ENCODE data around the gene ART4.

Gene ART4, protein sequence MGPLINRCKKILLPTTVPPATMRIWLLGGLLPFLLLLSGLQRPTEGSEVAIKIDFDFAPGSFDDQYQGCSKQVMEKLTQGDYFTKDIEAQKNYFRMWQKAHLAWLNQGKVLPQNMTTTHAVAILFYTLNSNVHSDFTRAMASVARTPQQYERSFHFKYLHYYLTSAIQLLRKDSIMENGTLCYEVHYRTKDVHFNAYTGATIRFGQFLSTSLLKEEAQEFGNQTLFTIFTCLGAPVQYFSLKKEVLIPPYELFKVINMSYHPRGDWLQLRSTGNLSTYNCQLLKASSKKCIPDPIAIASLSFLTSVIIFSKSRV

GRCh38 chr12:14843425-14843887 is at the start of gene ART4:
Gene ART4, minus strand, starts transcription at chr12:14843526. Its CDS starts 413 bp downstream, at chr12:14843113.
- H3K9me3 ChIP-seq (ENCODE audit: control insufficient read depth in 1 of 2, low read length in 2 of 2): no peaks in the 10 kb centered on the region
- H3K36me3 ChIP-seq (ENCODE audit: control insufficient read depth in 1 of 2, insufficient read depth in 2 of 2, low read length in 2 of 2): no peaks in the 10 kb centered on the region
- no peak within 1 kb of the TSS for H3K27ac ChIP-seq (ENCODE audit: low read depth, low read length)
- H3K9ac ChIP-seq (ENCODE audit: low read depth in 1 of 2, low read length in 2 of 2): no peak within 1 kb of the TSS
- H3K27me3 ChIP-seq (ENCODE audit: control insufficient read depth in 1 of 2, insufficient read depth in 2 of 2, low read length in 2 of 2): no peaks in the 10 kb centered on the region
- no peak within 1 kb of the TSS for H3K4me3 ChIP-seq (ENCODE audit: low read depth in 1 of 2, low read length in 2 of 2)
- H3K4me1 ChIP-seq (ENCODE audit: control insufficient read depth in 1 of 2, insufficient read depth in 2 of 2, low read length in 2 of 2): peaks cover 10 to 22% of the 10 kb centered on the region in 2 donors

DNA sequence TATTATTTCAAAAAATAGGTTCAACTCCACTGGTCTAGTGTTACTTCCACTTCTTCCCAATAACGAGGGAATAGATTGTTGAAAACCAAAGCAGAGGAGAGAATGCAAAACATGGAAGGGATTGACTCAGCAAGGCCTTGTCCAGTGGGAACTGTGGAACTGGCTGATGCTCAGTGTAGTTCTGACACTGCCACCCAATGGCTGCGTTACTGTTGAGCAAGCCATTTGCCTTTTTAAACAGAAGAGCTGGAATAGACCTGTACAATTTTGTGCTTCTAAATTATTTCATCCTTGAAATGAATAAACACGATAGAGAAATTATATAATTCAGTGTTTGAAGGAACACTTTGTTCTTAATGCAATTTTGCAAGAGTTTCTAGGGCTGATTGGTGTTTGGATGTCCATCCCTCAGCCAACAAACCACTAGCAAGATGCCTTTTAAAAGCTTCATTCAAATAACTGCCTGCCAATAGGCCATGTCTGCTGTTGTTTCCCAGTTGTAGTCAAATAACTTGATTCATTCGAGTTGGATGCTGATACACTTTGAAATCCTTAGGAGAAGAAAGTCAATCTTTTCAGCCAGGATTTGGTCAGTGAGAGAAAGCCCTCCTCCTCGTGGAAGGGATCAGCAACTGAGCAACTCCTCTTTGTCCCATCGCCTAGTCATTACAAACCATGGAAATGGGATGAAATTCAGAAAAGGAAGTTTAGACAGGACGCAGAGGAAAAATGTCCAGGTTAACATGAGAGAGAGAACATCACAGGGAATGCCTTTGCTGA is 49.6 kb upstream of the ART4 start:
- Histone ChIP-seq H3K9ac (ENCODE audit: low read depth in 1 of 2, low read length in 2 of 2) (no peak overlapping the region), H3K27ac (ENCODE audit: low read depth, low read length) (no peak overlapping the region), H3K36me3 (ENCODE audit: control insufficient read depth in 1 of 2, insufficient read depth in 2 of 2, low read length in 2 of 2) (no peaks in the 10 kb centered on the region), H3K27me3 (ENCODE audit: control insufficient read depth in 1 of 2, insufficient read depth in 2 of 2, low read length in 2 of 2) (no peaks in the 10 kb centered on the region), H3K4me1 (ENCODE audit: control insufficient read depth in 1 of 2, insufficient read depth in 2 of 2, low read length in 2 of 2) (no peaks in the 10 kb centered on the region), H3K4me3 (ENCODE audit: low read depth in 1 of 2, low read length in 2 of 2) (no peak overlapping the region), H3K9me3 (ENCODE audit: control insufficient read depth in 1 of 2, low read length in 2 of 2) (no peaks in the 10 kb centered on the region)

- Histone ChIP-seq H3K4me3 (ENCODE audit: low read depth in 1 of 2, low read length in 2 of 2) (no peak overlapping the region), H3K4me1 (ENCODE audit: control insufficient read depth in 1 of 2, insufficient read depth in 2 of 2, low read length in 2 of 2) (peaks cover 0 to 8% of the 10 kb centered on the region in 2 donors), H3K9me3 (ENCODE audit: control insufficient read depth in 1 of 2, low read length in 2 of 2) (no peaks in the 10 kb centered on the region), H3K27ac (ENCODE audit: low read depth, low read length) (no peak overlapping the region), H3K27me3 (ENCODE audit: control insufficient read depth in 1 of 2, insufficient read depth in 2 of 2, low read length in 2 of 2) (no peaks in the 10 kb centered on the region), H3K9ac (ENCODE audit: low read depth in 1 of 2, low read length in 2 of 2) (no peak overlapping the region), H3K36me3 (ENCODE audit: control insufficient read depth in 1 of 2, insufficient read depth in 2 of 2, low read length in 2 of 2) (no peaks in the 10 kb centered on the region)
These were observed 47.4 kb upstream of the ART4 start for GRCh38 chr12:14890701-14891100.

DNA sequence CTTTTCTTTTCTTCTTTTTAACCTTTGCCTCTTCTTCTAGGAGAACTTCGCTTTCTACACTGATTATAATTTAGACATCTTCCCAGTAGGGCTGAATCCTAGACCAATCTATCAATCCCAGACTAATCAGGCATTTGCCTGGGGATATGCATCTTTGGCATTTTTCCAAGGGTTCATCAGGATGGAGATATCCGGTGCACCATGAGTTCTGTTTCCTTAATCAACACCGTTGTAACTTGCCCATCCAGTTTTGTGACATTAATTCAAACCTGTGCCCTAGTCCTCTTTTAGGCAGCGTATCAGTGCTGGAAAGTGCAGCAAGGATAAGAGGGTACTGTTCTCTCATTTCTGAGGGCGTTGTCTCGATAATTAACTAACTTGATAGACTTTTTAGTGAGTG is 42.9 kb upstream of the ART4 start:
- Histone ChIP-seq H3K4me3 (ENCODE audit: low read depth in 1 of 2, low read length in 2 of 2) (no peak overlapping the region), H3K36me3 (ENCODE audit: control insufficient read depth in 1 of 2, insufficient read depth in 2 of 2, low read length in 2 of 2) (no peaks in the 10 kb centered on the region), H3K9ac (ENCODE audit: low read depth in 1 of 2, low read length in 2 of 2) (no peak overlapping the region), H3K9me3 (ENCODE audit: control insufficient read depth in 1 of 2, low read length in 2 of 2) (no peaks in the 10 kb centered on the region), H3K27me3 (ENCODE audit: control insufficient read depth in 1 of 2, insufficient read depth in 2 of 2, low read length in 2 of 2) (no peaks in the 10 kb centered on the region), H3K27ac (ENCODE audit: low read depth, low read length) (no peak overlapping the region), H3K4me1 (ENCODE audit: control insufficient read depth in 1 of 2, insufficient read depth in 2 of 2, low read length in 2 of 2) (peaks cover 0 to 8% of the 10 kb centered on the region in 2 donors)

- Histone ChIP-seq H3K27ac (ENCODE audit: low read depth, low read length) (peak within 1 kb of the TSS; percentile 15), H3K27me3 (ENCODE audit: control insufficient read depth in 1 of 2, insufficient read depth in 2 of 2, low read length in 2 of 2) (no peaks in the 10 kb centered on the region), H3K36me3 (ENCODE audit: control insufficient read depth in 1 of 2, insufficient read depth in 2 of 2, low read length in 2 of 2) (no peaks in the 10 kb centered on the region), H3K4me3 (ENCODE audit: low read depth in 1 of 2, low read length in 2 of 2) (peak within 1 kb of the TSS; percentile 10 to 24), H3K9me3 (ENCODE audit: control insufficient read depth in 1 of 2, low read length in 2 of 2) (no peaks in the 10 kb centered on the region), H3K9ac (ENCODE audit: low read depth in 1 of 2, low read length in 2 of 2) (no peak within 1 kb of the TSS), H3K4me1 (ENCODE audit: control insufficient read depth in 1 of 2, insufficient read depth in 2 of 2, low read length in 2 of 2) (peaks cover 0 to 8% of the 10 kb centered on the region in 2 donors)
These were observed 42.4 kb upstream of the ART4 start, which contains the start of gene MGP for GRCh38 chr12:14885718-14886221. Gene MGP, minus strand, starts transcription at chr12:14885854. Its CDS starts 63 bp downstream, at chr12:14885791.

- Histone ChIP-seq H3K9me3 (ENCODE audit: control insufficient read depth in 1 of 2, low read length in 2 of 2) (no peaks in the 10 kb centered on the region), H3K9ac (ENCODE audit: low read depth in 1 of 2, low read length in 2 of 2) (no peak overlapping the region), H3K27me3 (ENCODE audit: control insufficient read depth in 1 of 2, insufficient read depth in 2 of 2, low read length in 2 of 2) (no peaks in the 10 kb centered on the region), H3K27ac (ENCODE audit: low read depth, low read length) (no peak overlapping the region), H3K36me3 (ENCODE audit: control insufficient read depth in 1 of 2, insufficient read depth in 2 of 2, low read length in 2 of 2) (no peaks in the 10 kb centered on the region), H3K4me1 (ENCODE audit: control insufficient read depth in 1 of 2, insufficient read depth in 2 of 2, low read length in 2 of 2) (peaks cover 0 to 8% of the 10 kb centered on the region in 2 donors), H3K4me3 (ENCODE audit: low read depth in 1 of 2, low read length in 2 of 2) (peak overlapping the region in 1 of 2 donors; percentile 24)
These were observed 41.1 kb upstream of the ART4 start for GRCh38 chr12:14884458-14884878.

DNA sequence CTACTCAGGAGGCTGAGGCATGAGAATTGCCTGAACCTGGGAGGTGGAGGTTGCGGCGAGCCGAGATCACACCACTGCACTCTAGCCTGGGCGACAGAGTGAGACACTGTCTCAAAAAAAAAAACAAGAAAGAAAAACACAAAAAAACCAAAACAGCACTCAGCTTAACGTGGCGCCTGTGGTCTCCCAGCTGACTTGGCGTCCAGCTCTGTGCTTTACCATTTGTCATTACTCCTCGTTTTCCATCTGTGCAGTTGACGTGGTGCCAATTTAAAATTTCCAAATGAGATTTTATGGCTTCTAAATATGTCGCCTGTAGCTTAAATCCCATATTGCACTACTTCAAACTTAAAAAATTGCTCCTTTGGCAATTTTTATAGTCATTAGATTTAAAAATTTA is 40.4 kb upstream of the ART4 start:
- Histone ChIP-seq H3K27ac (ENCODE audit: low read depth, low read length) (no peak overlapping the region), H3K4me1 (ENCODE audit: control insufficient read depth in 1 of 2, insufficient read depth in 2 of 2, low read length in 2 of 2) (peaks cover 0 to 8% of the 10 kb centered on the region in 2 donors), H3K4me3 (ENCODE audit: low read depth in 1 of 2, low read length in 2 of 2) (no peak overlapping the region)

DNA sequence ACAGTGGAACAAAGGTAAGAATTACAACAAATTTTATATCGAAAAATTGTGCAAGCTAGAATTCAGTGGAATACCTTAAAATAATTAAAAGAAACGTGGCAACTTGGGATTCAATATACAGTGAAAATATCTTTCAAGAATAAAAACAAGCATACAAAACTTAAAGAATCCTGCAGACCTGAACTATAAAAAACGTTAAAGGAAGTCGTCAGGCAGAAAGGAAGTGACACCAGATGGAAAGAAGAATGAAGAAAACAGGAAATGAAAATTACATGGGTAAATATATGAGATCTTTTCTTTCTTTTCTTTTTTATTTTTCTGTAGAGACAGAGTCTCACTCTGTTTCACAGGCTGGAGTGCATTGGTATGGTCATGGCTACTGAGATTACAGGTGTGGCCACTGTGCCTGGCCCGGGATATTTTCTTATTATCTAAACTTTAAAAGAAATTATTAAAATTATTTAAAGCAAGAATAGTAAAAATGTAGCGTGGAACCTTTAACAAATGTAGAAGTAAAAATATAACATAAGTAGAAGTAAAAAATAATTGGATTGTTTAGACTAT is 37.6 kb upstream of the ART4 start:
- Histone ChIP-seq H3K36me3 (ENCODE audit: control insufficient read depth in 1 of 2, insufficient read depth in 2 of 2, low read length in 2 of 2) (no peaks in the 10 kb centered on the region), H3K27me3 (ENCODE audit: control insufficient read depth in 1 of 2, insufficient read depth in 2 of 2, low read length in 2 of 2) (no peaks in the 10 kb centered on the region), H3K27ac (ENCODE audit: low read depth, low read length) (no peak overlapping the region), H3K9me3 (ENCODE audit: control insufficient read depth in 1 of 2, low read length in 2 of 2) (no peaks in the 10 kb centered on the region), H3K9ac (ENCODE audit: low read depth in 1 of 2, low read length in 2 of 2) (no peak overlapping the region), H3K4me1 (ENCODE audit: control insufficient read depth in 1 of 2, insufficient read depth in 2 of 2, low read length in 2 of 2) (peaks cover 0 to 3% of the 10 kb centered on the region in 2 donors), H3K4me3 (ENCODE audit: low read depth in 1 of 2, low read length in 2 of 2) (no peak overlapping the region)

More for the DNA sequence above, 40.4 kb upstream of the ART4 start:
- Histone ChIP-seq H3K36me3 (ENCODE audit: control insufficient read depth in 1 of 2, insufficient read depth in 2 of 2, low read length in 2 of 2) (no peaks in the 10 kb centered on the region), H3K27me3 (ENCODE audit: control insufficient read depth in 1 of 2, insufficient read depth in 2 of 2, low read length in 2 of 2) (no peaks in the 10 kb centered on the region), H3K9ac (ENCODE audit: low read depth in 1 of 2, low read length in 2 of 2) (no peak overlapping the region), H3K9me3 (ENCODE audit: control insufficient read depth in 1 of 2, low read length in 2 of 2) (no peaks in the 10 kb centered on the region)

DNA sequence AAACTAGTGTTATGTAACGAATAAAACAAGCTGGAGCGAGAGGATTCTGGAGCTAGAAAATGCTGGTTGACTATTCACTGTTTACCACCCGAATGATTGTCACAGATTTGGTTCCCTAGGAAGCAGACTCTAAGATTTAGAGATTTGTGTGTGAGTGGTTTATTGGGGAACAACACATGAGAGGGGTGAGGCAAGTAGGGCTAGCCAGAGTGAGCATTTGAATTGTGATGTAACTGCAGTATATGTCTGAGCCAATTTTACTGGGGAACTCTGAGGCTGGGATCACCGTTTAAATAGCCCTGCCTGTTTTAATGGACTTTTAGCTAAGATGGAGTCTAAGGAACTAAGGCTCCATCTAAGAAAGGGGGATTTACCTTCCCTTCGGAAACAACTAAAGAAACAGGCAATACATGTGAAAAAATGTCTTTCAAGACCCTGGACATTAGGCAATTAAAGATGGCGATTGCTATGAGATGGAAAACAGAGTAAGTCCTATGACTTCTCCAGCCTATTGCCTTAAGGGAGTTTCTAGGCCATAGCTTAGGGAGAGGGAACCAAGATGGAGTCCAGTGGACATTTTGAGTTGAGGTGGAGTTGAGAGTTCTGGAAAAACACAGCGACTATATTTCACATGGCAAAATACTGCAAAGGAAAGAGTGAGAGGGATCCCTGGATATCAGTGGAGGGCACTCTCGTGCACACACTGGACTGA is 36.1 kb upstream of the ART4 start:
- Histone ChIP-seq H3K27me3 (ENCODE audit: control insufficient read depth in 1 of 2, insufficient read depth in 2 of 2, low read length in 2 of 2) (no peaks in the 10 kb centered on the region), H3K36me3 (ENCODE audit: control insufficient read depth in 1 of 2, insufficient read depth in 2 of 2, low read length in 2 of 2) (no peaks in the 10 kb centered on the region), H3K9ac (ENCODE audit: low read depth in 1 of 2, low read length in 2 of 2) (no peak overlapping the region), H3K9me3 (ENCODE audit: control insufficient read depth in 1 of 2, low read length in 2 of 2) (no peaks in the 10 kb centered on the region), H3K4me1 (ENCODE audit: control insufficient read depth in 1 of 2, insufficient read depth in 2 of 2, low read length in 2 of 2) (no peaks in the 10 kb centered on the region), H3K4me3 (ENCODE audit: low read depth in 1 of 2, low read length in 2 of 2) (no peak overlapping the region), H3K27ac (ENCODE audit: low read depth, low read length) (no peak overlapping the region)

Data from duodenal mucosa (tissue), 2 donors.